GM18508 (cell line): ENCODE results near the gene MIER2.
"Not testable (repeated sequence)": the region's sequence is repeated elsewhere in the genome, so short reads cannot be mapped to it uniquely, and the experiment has no call there.

Experiments
- ATAC-seq: cut with Tn5 transposase; IDR thresholded peaks from one replicate; pipeline ENCODE4 v1.9.1; 2021; ENCODE audit warnings: moderate number of reproducible peaks; ENCODE audit not compliant: insufficient read depth, unreplicated experiment

Gene MIER2

GRCh38 chr19:364496-365287 is 20.1 kb upstream of the MIER2 start:
- ATAC-seq: no peak

- ATAC-seq: no peak
These were observed 18.1 kb upstream of the MIER2 start for GRCh38 chr19:362683-363082.

GRCh38 chr19:362154-362553 is 17.6 kb upstream of the MIER2 start:
- ATAC-seq: no peak

GRCh38 chr19:359653-359925 is 15.0 kb upstream of the MIER2 start:
- ATAC-seq: no peak

GRCh38 chr19:355536-355935 is 10.9 kb upstream of the MIER2 start:
- not testable (repeated sequence) for ATAC-seq

GRCh38 chr19:355134-355533 is 10.5 kb upstream of the MIER2 start:
- no peak for ATAC-seq

- ATAC-seq: no peak
These were observed 7.5 kb upstream of the MIER2 start for GRCh38 chr19:351976-352625.

GRCh38 chr19:347946-348861 is 3.6 kb upstream of the MIER2 start:
- no peak for ATAC-seq

- ATAC-seq: no peak
These were observed 804 bp upstream of the MIER2 start for GRCh38 chr19:345320-345879.

- no peak for ATAC-seq
These were observed 513 bp downstream of the MIER2 start for GRCh38 chr19:343941-344624.

GRCh38 chr19:343451-343931 is 1.1 kb downstream of the MIER2 start:
- no peak for ATAC-seq

- no peak for ATAC-seq
These were observed 1.7 kb downstream of the MIER2 start for GRCh38 chr19:342801-343421.

GRCh38 chr19:342128-342455 is 2.5 kb downstream of the MIER2 start:
- no peak for ATAC-seq

- ATAC-seq: no peak
These were observed 3.0 kb downstream of the MIER2 start for GRCh38 chr19:341386-342127.

- ATAC-seq: no peak
These were observed 3.8 kb downstream of the MIER2 start for GRCh38 chr19:340620-341385.

GRCh38 chr19:339262-339887 is 5.2 kb downstream of the MIER2 start:
- ATAC-seq: no peak

- no peak for ATAC-seq
These were observed 6.2 kb downstream of the MIER2 start for GRCh38 chr19:338421-338820.

- no peak for ATAC-seq
These were observed 8.5 kb downstream of the MIER2 start for GRCh38 chr19:336067-336614.
